Measurements from ENCODE around the gene TCEANC2. TPM values are rescaled to one million over a fixed set of nuclear protein-coding genes. Genes with fewer than 3 reads are reported as not detected.

TCEANC2 gene
- total RNA-seq, 4 donors from 2014 or later = 1.6 to 6.8 (median 3.7) TPM

DNA sequence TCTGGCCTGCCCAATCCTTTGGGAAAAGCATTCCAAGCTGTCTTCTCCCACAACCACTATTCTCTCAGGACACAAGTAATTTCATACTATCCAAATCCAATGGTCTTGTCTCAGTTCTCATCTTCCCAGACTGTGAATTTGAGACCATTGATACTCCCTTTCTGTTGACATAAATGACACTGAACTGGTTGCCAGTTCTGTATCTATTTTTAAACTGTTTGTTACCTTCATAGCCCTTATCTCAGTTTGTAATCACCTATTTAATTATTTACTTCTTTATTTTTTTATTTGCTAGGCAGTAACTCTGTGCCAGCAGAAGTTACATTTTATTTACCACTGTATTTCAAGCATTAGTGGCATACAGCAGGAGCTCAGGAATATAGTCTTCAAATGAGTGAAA is 24.0 kb downstream of the TCEANC2 start:
- ATAC-seq (ENCODE audit: low FRiP score) = no peak
- TF ChIP-seq, protein P1, sequence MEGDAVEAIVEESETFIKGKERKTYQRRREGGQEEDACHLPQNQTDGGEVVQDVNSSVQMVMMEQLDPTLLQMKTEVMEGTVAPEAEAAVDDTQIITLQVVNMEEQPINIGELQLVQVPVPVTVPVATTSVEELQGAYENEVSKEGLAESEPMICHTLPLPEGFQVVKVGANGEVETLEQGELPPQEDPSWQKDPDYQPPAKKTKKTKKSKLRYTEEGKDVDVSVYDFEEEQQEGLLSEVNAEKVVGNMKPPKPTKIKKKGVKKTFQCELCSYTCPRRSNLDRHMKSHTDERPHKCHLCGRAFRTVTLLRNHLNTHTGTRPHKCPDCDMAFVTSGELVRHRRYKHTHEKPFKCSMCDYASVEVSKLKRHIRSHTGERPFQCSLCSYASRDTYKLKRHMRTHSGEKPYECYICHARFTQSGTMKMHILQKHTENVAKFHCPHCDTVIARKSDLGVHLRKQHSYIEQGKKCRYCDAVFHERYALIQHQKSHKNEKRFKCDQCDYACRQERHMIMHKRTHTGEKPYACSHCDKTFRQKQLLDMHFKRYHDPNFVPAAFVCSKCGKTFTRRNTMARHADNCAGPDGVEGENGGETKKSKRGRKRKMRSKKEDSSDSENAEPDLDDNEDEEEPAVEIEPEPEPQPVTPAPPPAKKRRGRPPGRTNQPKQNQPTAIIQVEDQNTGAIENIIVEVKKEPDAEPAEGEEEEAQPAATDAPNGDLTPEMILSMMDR (IDR thresholded peaks at IDR 0.05) = no peak
- no peak for DNase-seq (ENCODE audit: low spot score)

DNA sequence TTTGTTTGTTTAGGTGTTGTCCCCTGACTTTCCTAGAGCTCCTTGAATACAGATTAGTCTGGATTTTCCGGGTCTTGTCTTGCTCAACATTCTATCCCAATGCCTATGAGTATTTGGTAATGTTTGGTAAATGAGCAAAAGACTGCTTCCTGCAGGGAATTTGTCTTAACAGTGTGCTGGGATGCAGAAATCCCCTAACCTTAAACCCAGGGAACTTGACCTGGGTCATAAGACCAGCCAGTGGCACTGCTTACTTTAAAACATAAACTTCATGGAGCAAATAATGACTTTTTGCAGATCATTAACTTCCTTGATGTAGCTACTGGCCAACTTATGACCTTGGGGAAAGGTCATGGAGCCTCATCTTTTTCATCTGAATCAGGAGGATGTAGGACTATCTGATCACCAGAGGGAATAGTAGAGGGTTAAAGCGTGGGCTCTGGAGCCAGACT is 27.2 kb downstream of the TCEANC2 start:
- DNase-seq (ENCODE audit: low spot score) (no peak), ATAC-seq (ENCODE audit: low FRiP score) (no peak)
- TF ChIP-seq, protein P1 (IDR thresholded peaks at IDR 0.05) = no peak

DNA sequence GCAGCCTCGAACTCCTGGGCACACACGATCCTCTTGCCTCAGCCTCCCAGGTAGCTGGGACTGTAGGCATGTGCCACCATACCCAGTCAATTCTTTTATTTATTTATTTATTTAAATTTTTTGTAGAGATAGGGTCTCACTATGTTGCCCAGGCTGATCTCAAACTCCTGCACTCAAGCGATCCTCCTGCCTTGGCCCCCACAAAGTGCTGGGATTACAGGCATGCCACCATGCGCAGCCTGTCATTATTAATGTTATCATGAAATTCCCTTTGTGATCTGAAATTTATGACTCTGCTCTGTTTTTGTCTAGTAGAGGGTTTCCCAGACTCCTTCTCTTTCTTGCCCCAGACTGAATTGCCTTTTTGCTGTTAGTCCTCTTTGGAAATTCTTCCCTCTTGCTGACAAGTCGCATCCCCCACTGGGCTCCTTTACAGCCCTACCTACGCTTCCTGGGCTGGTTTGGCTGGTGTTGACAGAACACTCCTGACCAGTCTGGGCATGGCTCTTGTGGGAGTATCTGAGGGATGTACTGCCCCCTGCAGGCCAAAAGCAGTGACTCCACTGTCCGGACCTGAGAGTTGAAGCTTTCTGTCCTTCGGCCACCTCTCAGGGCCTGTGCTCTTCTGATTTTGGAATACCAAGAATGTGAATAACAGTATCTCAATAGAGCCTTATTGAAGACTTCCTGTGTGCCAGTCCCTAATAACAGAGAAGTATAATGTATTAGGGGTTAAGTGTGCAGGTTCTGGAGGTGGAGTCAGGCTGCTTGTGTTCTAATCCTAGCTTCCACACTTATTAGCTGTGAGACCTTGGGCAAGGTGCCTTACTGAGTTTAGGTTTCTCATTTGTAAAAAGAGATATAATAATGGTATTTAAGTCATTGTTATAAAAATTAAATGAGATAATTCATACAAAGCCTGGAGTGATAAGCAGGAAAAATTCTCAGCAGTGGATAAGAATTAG is 28.2 kb downstream of the TCEANC2 start:
- DNase-seq (ENCODE audit: low spot score) = peak; percentile 39
- TF ChIP-seq, protein P1 (IDR thresholded peaks at IDR 0.05) = no peak
- ATAC-seq (ENCODE audit: low FRiP score) = peak; percentile 37

DNA sequence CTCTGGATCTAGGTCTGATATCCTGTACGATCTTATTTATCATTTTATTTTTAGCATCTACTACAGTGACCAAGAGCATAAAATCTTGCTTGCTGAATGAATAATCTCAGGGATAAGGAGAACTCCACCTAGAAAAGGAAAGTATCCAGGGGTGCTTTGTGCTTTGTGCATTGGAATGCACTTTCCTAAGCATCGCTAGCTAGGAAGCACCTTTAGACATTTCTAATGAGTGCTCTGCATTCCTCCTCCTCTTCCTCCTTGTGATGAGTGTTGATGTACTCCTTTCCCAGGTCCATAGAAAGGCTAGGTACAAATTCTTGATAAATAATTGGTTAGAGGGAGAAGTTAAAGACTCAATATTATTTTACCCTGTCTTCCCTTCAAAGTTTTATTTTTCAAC is 31.4 kb downstream of the TCEANC2 start:
- DNase-seq (ENCODE audit: low spot score) = no peak
- TF ChIP-seq, protein P1 (IDR thresholded peaks at IDR 0.05) = no peak
- ATAC-seq (ENCODE audit: low FRiP score) = no peak

DNA sequence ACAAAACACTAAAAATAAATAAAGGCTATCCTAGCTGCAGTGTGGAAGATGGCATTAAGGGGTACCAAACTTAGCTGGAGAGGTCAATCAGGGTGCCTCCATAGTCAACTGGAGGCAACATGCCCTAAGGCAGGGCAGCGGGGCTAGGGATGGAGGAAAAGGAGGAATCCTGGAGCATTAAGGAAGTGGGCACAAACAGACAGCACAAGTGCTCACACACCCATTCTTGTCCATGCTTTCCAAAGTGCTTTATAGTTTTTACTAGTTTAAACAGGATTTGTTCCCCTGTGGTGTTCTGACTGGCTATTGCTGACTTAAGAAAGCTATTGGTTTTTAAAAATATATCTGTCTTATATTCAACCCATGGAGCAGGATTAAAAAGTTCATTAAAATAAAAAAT is 33.3 kb downstream of the TCEANC2 start:
- ATAC-seq (ENCODE audit: low FRiP score) = no peak
- DNase-seq (ENCODE audit: low spot score) = no peak
- TF ChIP-seq, protein P1 (IDR thresholded peaks at IDR 0.05) = no peak

DNA sequence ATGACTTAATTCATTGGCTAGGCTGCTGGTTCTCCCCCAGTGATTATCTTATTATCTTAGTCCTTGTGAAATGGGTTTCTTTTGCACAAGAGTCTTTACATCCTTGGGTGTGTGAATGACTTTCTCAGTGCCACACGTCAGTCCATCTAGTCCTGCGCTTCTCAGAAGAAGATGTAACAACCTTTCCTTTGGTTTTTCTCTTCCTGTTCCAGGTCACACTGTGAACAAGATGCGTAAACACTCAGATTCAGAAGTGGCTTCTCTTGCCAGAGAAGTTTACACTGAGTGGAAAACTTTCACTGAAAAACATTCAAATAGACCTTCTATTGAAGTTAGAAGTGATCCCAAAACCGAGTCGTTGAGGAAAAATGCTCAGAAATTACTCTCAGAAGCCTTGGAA is 35.0 kb downstream of the TCEANC2 start:
- ATAC-seq (ENCODE audit: low FRiP score) = no peak
- TF ChIP-seq, protein P1 (IDR thresholded peaks at IDR 0.05) = no peak
- DNase-seq (ENCODE audit: low spot score) = no peak

DNA sequence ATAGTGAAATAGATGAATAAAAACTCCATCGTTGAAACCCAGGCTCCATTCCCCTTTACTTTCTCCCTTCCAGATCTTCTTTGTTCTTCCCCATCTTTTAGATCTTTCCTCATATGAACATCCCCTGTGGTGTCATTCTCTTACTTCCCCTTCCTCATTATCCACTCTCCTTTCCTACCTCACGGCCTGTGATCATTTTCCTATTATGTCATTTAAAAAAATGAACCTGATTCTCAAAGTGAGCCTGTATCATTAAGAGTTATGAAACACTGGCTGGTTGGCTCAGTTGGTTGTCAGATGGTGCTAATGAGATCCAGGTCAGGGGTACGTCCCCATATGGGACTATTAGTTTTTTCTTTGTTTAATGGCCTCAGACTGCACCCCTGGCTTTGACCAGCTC is 38.3 kb downstream of the TCEANC2 start:
- no peak for ATAC-seq (ENCODE audit: low FRiP score)
- TF ChIP-seq, protein P1 (IDR thresholded peaks at IDR 0.05) = no peak
- no peak for DNase-seq (ENCODE audit: low spot score)

Measured in omental fat pad (tissue), 4 donors.